ENCODE data around the gene BCAP31. TPM values are rescaled to one million over a fixed set of nuclear protein-coding genes. Genes with fewer than 3 reads are reported as not detected.

BCAP31 gene
- total RNA-seq, 1 donor from 2014 or later = 126 TPM

- Histone ChIP-seq H3K4me3 (no peak overlapping the region), H3K27me3 (no peaks in the 10 kb centered on the region), H3K36me3 (no peaks in the 10 kb centered on the region), H3K4me1 (no peaks in the 10 kb centered on the region), H3K9me3 (no peaks in the 10 kb centered on the region), H3K27ac (no peak overlapping the region)
- no peak for TF ChIP-seq CTCF (IDR thresholded peaks at IDR 0.05)
- no peak for TF ChIP-seq POLR2A (IDR thresholded peaks at IDR 0.05)
- no peak for TF ChIP-seq POLR2AphosphoS5 (IDR thresholded peaks at IDR 0.05; ENCODE audit: insufficient read depth in 1 of 2, low read depth in 1 of 2)
- DNase-seq (ENCODE audit: extremely low spot score in 2 of 2) = no peak
- intact Hi-C loops (cut with DNase I) = loop anchor here (10.0 kb wide), 1 partner anchor 723 kb away; no protein-coding TSS in a partner anchor
Observed at GRCh38 chrX:153667281-153667955, 56.8 kb downstream of the BCAP31 start.

- H3K27ac ChIP-seq = no peak overlapping the region
- no peak for TF ChIP-seq POLR2A (IDR thresholded peaks at IDR 0.05)
- TF ChIP-seq CTCF (IDR thresholded peaks at IDR 0.05) = no peak
- no peak for TF ChIP-seq POLR2AphosphoS5 (IDR thresholded peaks at IDR 0.05; ENCODE audit: insufficient read depth in 1 of 2, low read depth in 1 of 2)
- H3K27me3 ChIP-seq = no peaks in the 10 kb centered on the region
- no peaks in the 10 kb centered on the region for H3K4me1 ChIP-seq
- DNase-seq (ENCODE audit: extremely low spot score in 2 of 2) = no peak
- intact Hi-C loops (cut with DNase I) = loop anchor here (10.0 kb wide), 1 partner anchor 721 kb away; no protein-coding TSS in a partner anchor
- no peaks in the 10 kb centered on the region for H3K9me3 ChIP-seq
- H3K4me3 ChIP-seq = no peak overlapping the region
- no peaks in the 10 kb centered on the region for H3K36me3 ChIP-seq
Observed at GRCh38 chrX:153665726-153666306, 58.4 kb downstream of the BCAP31 start.

GRCh38 chrX:153662266-153662665 is 61.9 kb downstream of the BCAP31 start:
- DNase-seq (ENCODE audit: extremely low spot score in 2 of 2) = no peak
- TF ChIP-seq POLR2A (IDR thresholded peaks at IDR 0.05) (no peak), POLR2AphosphoS5 (IDR thresholded peaks at IDR 0.05; ENCODE audit: insufficient read depth in 1 of 2, low read depth in 1 of 2) (no peak), CTCF (IDR thresholded peaks at IDR 0.05) (no peak)

GRCh38 chrX:153659268-153659667 is 64.9 kb downstream of the BCAP31 start:
- Histone ChIP-seq H3K4me1 (no peaks in the 10 kb centered on the region), H3K27me3 (no peaks in the 10 kb centered on the region), H3K9me3 (no peaks in the 10 kb centered on the region), H3K36me3 (no peaks in the 10 kb centered on the region), H3K4me3 (no peak overlapping the region), H3K27ac (no peak overlapping the region)
- no peak for TF ChIP-seq CTCF (IDR thresholded peaks at IDR 0.05)
- no peak for TF ChIP-seq POLR2A (IDR thresholded peaks at IDR 0.05)
- no peak for TF ChIP-seq POLR2AphosphoS5 (IDR thresholded peaks at IDR 0.05; ENCODE audit: insufficient read depth in 1 of 2, low read depth in 1 of 2)
- no peak for DNase-seq (ENCODE audit: extremely low spot score in 2 of 2)
- intact Hi-C loops (cut with DNase I) = no loop called here

More at GRCh38 chrX:153662266-153662665, 61.9 kb downstream of the BCAP31 start:
- intact Hi-C loops (cut with DNase I) = loop anchor here (10.0 kb wide), 1 partner anchor 717 kb away; no protein-coding TSS in a partner anchor
- Histone ChIP-seq H3K27me3 (no peaks in the 10 kb centered on the region), H3K9me3 (no peaks in the 10 kb centered on the region), H3K4me1 (no peaks in the 10 kb centered on the region), H3K4me3 (no peak overlapping the region), H3K36me3 (no peaks in the 10 kb centered on the region), H3K27ac (no peak overlapping the region)

GRCh38 chrX:153657161-153657560 is 67.0 kb downstream of the BCAP31 start:
- Histone ChIP-seq H3K27ac (no peak overlapping the region), H3K9me3 (no peaks in the 10 kb centered on the region)

More at GRCh38 chrX:153657161-153657560, 67.0 kb downstream of the BCAP31 start:
- intact Hi-C loops (cut with DNase I) = no loop called here
- H3K4me1 ChIP-seq = no peaks in the 10 kb centered on the region
- no peak for DNase-seq (ENCODE audit: extremely low spot score in 2 of 2)
- H3K4me3 ChIP-seq = no peak overlapping the region
- H3K27me3 ChIP-seq = no peaks in the 10 kb centered on the region
- TF ChIP-seq POLR2AphosphoS5 (IDR thresholded peaks at IDR 0.05; ENCODE audit: insufficient read depth in 1 of 2, low read depth in 1 of 2) = no peak
- no peak for TF ChIP-seq POLR2A (IDR thresholded peaks at IDR 0.05)
- no peak for TF ChIP-seq CTCF (IDR thresholded peaks at IDR 0.05)
- H3K36me3 ChIP-seq = no peaks in the 10 kb centered on the region

All from vagina (tissue), 2 donors.